ENCODE results near the gene DNM2.

GRCh38 chr19:10727685-10728201 is 9.9 kb downstream of the DNM2 start:
- no peak for TF ChIP-seq CTCF (IDR thresholded peaks at IDR 0.05)
- no peak for TF ChIP-seq POLR2A (IDR thresholded peaks at IDR 0.05)
- no peak for TF ChIP-seq POLR2AphosphoS5 (IDR thresholded peaks at IDR 0.05)
